Endothelial cell (in vitro differentiated cells): ENCODE data around the gene COL7A1. TPM values are rescaled to one million over a fixed set of nuclear protein-coding genes. Genes with fewer than 3 reads are reported as not detected.
"Not testable (repeated sequence)": the region's sequence is repeated elsewhere in the genome, so short reads cannot be mapped to it uniquely, and the experiment has no call there.

Experiments
- DNase-seq: peaks from one replicate; pipeline ENCODE4 v3.0.0; 2021; ENCODE audit warnings: low spot score
- H3K27ac Mint-ChIP-seq: one replicate; pipeline ENCODE4 v1.8.0; 2021; ENCODE audit warnings: mixed read lengths, inconsistent platforms; ENCODE audit not compliant: unreplicated experiment
- H3K27me3 Mint-ChIP-seq: one replicate; pipeline ENCODE4 v1.8.0; 2021; ENCODE audit warnings: mild to moderate bottlenecking, moderate library complexity, mixed read lengths, inconsistent platforms; ENCODE audit not compliant: unreplicated experiment
- H3K36me3 Mint-ChIP-seq: one replicate; pipeline ENCODE4 v1.8.0; 2021; ENCODE audit warnings: mild to moderate bottlenecking, low read depth, mixed read lengths, inconsistent platforms; ENCODE audit not compliant: unreplicated experiment
- H3K4me1 Mint-ChIP-seq: one replicate; pipeline ENCODE4 v1.8.0; 2021; ENCODE audit warnings: mild to moderate bottlenecking, mixed read lengths, inconsistent platforms; ENCODE audit not compliant: unreplicated experiment
- H3K4me3 Mint-ChIP-seq: one replicate; pipeline ENCODE4 v1.8.0; 2021; ENCODE audit warnings: mild to moderate bottlenecking, mixed read lengths, inconsistent platforms; ENCODE audit not compliant: unreplicated experiment
- H3K9me3 Mint-ChIP-seq: one replicate; pipeline ENCODE4 v1.8.0; 2021; ENCODE audit warnings: mixed read lengths, inconsistent platforms; ENCODE audit not compliant: unreplicated experiment
- total RNA-seq: library from RNA; stranded (reverse); fragmentation: NEBNext Ultra II Directional; extraction: Animal tissue kit (Norgen Biotek cat#: 25700); gene quantifications from one replicate; pipeline ENCODE4 v1.2.1, GENCODE V29; 2021; ENCODE audit not compliant: unreplicated experiment
- TF ChIP-seq, protein P1 (sequence below): fragments of 200-600 bp; sonication (generic); IDR thresholded peaks from one replicate; pipeline ENCODE4 v1.5.0; 2021; ENCODE audit warnings: antibody characterized with exemption; ENCODE audit not compliant: unreplicated experiment

Gene COL7A1
- total RNA-seq, 1 donor from 2014 or later: 5.2 TPM

DNA sequence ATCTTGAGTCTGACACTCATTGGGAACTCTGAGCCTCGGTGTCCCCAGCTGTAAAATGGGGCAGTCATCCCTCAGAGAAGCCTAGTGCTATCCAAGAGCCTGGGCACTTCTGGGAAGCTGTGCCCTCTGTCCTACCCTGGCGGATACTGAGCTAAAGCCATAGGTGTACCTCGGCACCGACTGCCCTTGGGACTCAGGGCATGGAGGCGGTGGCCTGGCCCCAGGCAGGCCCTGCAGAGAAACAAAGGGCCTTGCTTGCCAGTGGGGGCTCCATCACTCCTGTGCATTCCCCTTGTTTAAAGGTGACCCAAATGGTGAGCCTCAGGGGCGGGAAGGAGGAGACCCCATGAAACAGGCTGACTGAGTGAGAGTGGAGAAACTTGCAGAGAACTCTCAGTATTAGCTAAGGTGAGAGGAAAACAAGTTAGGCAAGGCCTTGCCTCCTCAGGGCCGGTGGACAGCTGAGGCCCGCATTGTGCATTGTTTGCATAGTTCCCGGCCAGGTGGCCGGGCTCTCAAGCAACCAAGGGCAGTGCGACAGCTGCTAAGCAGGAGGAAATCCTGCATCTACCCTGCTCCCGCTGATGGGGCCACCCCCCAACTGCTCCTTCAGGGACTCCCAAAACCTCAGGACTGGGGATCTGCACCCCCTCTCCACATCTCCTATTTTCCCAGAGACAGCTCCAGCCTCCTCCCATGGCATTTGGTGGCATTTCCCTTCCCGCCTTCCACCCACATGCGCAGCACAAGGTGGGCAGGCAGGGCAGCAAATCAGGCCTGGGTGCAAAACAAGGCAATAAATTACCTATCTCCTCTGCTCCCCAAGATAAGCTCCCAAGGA, 42.8 kb downstream of the COL7A1 start:
- TF ChIP-seq, protein P1, sequence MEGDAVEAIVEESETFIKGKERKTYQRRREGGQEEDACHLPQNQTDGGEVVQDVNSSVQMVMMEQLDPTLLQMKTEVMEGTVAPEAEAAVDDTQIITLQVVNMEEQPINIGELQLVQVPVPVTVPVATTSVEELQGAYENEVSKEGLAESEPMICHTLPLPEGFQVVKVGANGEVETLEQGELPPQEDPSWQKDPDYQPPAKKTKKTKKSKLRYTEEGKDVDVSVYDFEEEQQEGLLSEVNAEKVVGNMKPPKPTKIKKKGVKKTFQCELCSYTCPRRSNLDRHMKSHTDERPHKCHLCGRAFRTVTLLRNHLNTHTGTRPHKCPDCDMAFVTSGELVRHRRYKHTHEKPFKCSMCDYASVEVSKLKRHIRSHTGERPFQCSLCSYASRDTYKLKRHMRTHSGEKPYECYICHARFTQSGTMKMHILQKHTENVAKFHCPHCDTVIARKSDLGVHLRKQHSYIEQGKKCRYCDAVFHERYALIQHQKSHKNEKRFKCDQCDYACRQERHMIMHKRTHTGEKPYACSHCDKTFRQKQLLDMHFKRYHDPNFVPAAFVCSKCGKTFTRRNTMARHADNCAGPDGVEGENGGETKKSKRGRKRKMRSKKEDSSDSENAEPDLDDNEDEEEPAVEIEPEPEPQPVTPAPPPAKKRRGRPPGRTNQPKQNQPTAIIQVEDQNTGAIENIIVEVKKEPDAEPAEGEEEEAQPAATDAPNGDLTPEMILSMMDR: no peak
- Mint-ChIP-seq H3K27me3 (peaks cover 9% of the 10 kb centered on the region), H3K9me3 (no peaks in the 10 kb centered on the region), H3K4me1 (peaks cover 13% of the 10 kb centered on the region), H3K4me3 (no peak overlapping the region), H3K27ac (no peak overlapping the region), H3K36me3 (no peaks in the 10 kb centered on the region)
- DNase-seq: no peak

DNA sequence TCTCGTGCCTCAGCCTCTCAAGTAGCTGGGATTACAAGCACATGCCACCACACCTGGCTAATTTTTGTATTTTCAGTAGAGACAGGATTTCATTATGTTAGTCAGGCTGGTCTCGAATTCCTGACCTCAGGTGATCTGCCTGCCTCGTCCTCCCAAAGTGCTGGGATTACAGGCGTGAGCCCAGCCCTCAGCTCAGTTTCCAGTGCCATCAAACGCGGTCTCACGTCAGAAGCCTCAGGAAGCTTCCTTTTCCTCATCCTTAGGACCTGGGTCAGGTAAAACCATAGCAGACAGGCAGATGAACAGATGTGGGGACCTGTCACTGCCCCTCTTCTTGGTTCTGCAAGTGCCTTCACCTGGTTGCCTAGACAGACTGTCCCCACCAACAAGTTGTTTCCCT, 43.5 kb downstream of the COL7A1 start:
- H3K36me3 Mint-ChIP-seq, H3K27me3 Mint-ChIP-seq, H3K4me3 Mint-ChIP-seq, H3K27ac Mint-ChIP-seq, H3K9me3 Mint-ChIP-seq, DNase-seq: not testable (repeated sequence)
- H3K4me1 Mint-ChIP-seq: peaks cover 13% of the 10 kb centered on the region

DNA sequence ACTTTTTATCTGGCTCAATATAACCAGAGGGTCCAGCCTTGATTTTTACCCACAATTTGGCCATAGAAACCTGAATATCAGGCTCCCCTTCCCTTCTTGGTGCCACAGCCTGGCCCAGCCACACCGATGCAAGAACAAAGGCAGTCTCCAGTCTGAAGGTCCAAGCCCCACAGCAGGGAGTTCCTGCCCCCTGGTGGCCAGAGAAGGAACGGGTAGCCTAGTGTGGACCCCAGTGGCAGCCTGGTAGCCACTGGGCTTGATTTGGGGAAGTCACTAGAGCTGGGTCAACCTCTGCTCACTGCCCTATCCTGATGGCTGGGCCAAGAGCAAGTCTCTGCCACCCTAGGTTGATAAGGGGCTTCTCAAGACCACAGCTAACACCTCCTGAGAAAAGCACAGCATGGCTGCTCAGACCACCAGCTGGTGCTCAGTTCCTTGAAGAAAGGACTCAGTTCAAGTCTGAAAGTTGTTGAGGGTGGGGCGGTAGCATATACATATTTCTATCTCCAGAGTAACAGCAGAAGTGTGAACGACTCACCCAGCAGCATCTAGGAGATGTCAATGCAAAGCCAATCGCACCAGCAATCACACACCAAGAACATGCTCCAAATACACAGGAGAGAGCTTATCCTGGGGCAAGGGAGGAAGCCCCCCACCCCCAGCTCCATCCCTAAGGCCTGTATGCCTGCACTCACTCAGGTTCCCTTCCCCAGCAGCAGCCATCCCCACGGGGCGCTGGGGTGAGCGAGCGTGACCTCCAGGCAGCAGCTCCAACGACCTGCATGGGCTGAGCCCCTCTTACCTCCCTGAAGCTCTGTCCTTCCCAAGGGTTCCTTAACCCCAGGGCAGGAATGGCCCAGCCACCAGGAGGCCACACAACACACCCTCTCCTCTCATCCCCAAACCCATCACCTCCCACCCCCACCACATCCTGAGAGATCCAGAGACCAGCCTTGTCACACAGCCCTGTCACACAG, 46.1 kb downstream of the COL7A1 start:
- DNase-seq: peak; percentile 93
- no peaks in the 10 kb centered on the region for H3K36me3 Mint-ChIP-seq
- TF ChIP-seq, protein P1: peak; percentile 90
- no peak overlapping the region for H3K4me3 Mint-ChIP-seq
- H3K4me1 Mint-ChIP-seq: peaks cover 7% of the 10 kb centered on the region
- peak overlapping the region; percentile 72 for H3K27ac Mint-ChIP-seq
- H3K27me3 Mint-ChIP-seq: peaks cover 2% of the 10 kb centered on the region
- no peaks in the 10 kb centered on the region for H3K9me3 Mint-ChIP-seq

DNA sequence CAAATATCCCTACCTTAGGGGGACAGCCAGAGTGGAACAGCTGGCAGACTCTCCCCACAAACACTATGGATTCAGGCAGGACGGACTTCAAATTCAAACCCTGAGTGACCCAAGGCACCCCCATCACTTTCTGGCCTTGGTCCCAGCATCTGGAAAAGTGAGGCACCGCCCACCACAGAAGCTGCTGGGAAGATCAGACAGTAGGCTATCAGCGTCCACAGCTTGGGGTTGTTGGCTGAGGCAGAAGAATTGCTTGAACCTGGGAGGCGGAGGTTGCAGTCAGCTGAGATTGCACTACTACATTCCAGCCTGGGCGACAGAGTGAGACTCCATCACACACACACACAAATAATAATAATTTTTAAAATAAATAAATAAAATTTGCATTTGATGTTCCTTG, 47.0 kb downstream of the COL7A1 start:
- Mint-ChIP-seq H3K4me1 (peaks cover 7% of the 10 kb centered on the region), H3K36me3 (no peaks in the 10 kb centered on the region), H3K4me3 (no peak overlapping the region), H3K27me3 (peaks cover 2% of the 10 kb centered on the region), H3K9me3 (no peaks in the 10 kb centered on the region), H3K27ac (peak overlapping the region; percentile 52)
- DNase-seq: no peak
- TF ChIP-seq, protein P1: no peak

DNA sequence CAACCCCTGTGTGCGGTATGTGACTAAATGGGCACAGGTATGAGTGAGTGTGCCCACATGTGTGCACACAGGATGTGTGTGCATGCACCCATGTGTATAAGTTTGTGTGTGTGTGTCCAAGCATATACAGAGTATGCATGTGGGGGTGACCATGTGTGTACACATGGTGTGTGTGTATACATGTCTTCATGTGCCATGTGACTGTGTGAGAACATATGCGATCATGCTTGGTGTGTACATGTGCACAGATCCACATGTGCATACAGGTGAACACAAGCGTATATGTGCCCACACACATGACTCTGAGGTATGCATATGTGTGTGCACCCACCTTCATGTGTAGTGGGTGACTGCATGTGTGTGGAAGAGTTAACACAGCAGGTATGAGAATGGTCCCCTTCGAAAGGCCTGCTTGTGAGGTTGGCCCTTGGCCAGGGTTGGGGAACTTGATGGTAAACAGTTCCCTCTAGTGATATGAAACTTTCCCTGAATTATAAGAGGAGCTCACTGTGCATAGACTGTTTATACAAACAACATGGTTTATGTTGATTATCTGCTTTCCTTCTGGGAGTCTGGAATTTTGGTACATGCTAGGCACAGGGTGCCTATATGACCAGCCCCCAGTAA, 48.8 kb downstream of the COL7A1 start:
- TF ChIP-seq, protein P1: no peak
- Mint-ChIP-seq H3K36me3 (peaks cover 3% of the 10 kb centered on the region), H3K9me3 (no peaks in the 10 kb centered on the region), H3K4me1 (no peaks in the 10 kb centered on the region), H3K27ac (no peak overlapping the region), H3K27me3 (peaks cover 2% of the 10 kb centered on the region), H3K4me3 (no peak overlapping the region)
- DNase-seq: no peak
